SK-N-SH treated with all-trans-retinoic acid at 6 μM for 48 hours (cell line): Measurements from ENCODE around the gene PRXL2B.

ENCODE experiments used
- ATAC-seq: fragments of 200-7000 bp; cut with Tn5 transposase; 3 replicates; pipeline ENCODE4 v1.9.1; 2020; ENCODE audit warnings: mild to moderate bottlenecking, moderate library complexity
- ARNTL ChIP-seq: fragments of 450-650 bp; formaldehyde crosslinking; IDR thresholded peaks from 2 replicates; pipeline ENCODE4 v1.5.0; 2020; ENCODE audit warnings: low read depth, mild to moderate bottlenecking, moderate library complexity, borderline replicate concordance
- BACH2 ChIP-seq: fragments of 250-450 bp; sonication (Bioruptor Pico); IDR thresholded peaks from 2 replicates; pipeline ENCODE4 v1.9.0; 2021; ENCODE audit warnings: mild to moderate bottlenecking, borderline replicate concordance
- CREB5 ChIP-seq: fragments of 250-450 bp; sonication (Bioruptor Pico); IDR thresholded peaks from 2 replicates; pipeline ENCODE4 v1.5.1; 2020; ENCODE audit warnings: low read depth, mild to moderate bottlenecking, moderate library complexity
- CSDC2 ChIP-seq: fragments of 250-450 bp; sonication (Bioruptor Pico); IDR thresholded peaks from 2 replicates; pipeline ENCODE4 v1.5.0; 2020; ENCODE audit warnings: mild to moderate bottlenecking, moderate library complexity
- CSRNP3 ChIP-seq: fragments of 250-450 bp; sonication (Bioruptor Pico); IDR thresholded peaks from 2 replicates; pipeline ENCODE4 v1.5.1; 2021; ENCODE audit warnings: mild to moderate bottlenecking, moderate library complexity
- ESRRG ChIP-seq: fragments of 250-450 bp; sonication (Bioruptor Pico); IDR thresholded peaks from 2 replicates; pipeline ENCODE4 v1.6.1; 2021; ENCODE audit warnings: mild to moderate bottlenecking
- ISL1 ChIP-seq: fragments of 250-450 bp; sonication (Bioruptor Pico); IDR thresholded peaks from 2 replicates; pipeline ENCODE4 v2.1.2; 2022; ENCODE audit warnings: mild to moderate bottlenecking, moderate library complexity
- OSR1 ChIP-seq: fragments of 250-450 bp; sonication (Bioruptor Pico); IDR thresholded peaks from 2 replicates; pipeline ENCODE4 v1.8.0; 2022; ENCODE audit warnings: moderate library complexity, mild to moderate bottlenecking, inconsistent platforms
- PATZ1 ChIP-seq: fragments of 250-450 bp; sonication (Bioruptor Pico); IDR thresholded peaks from 2 replicates; pipeline ENCODE4 v1.8.0; 2020; ENCODE audit warnings: mild to moderate bottlenecking, moderate library complexity, borderline replicate concordance
- POU6F1 ChIP-seq: fragments of 250-450 bp; sonication (Bioruptor Pico); IDR thresholded peaks from 2 replicates; pipeline ENCODE4 v1.8.0; 2021; ENCODE audit warnings: low read depth, mild to moderate bottlenecking, moderate library complexity, borderline replicate concordance
- PPARA ChIP-seq: fragments of 250-450 bp; sonication (Bioruptor Pico); IDR thresholded peaks from 2 replicates; pipeline ENCODE4 v1.5.0; 2020; ENCODE audit warnings: mild to moderate bottlenecking, borderline replicate concordance
- RARB ChIP-seq: fragments of 250-450 bp; sonication (Bioruptor Pico); IDR thresholded peaks from 2 replicates; pipeline ENCODE4 v1.8.0; 2021; ENCODE audit warnings: mild to moderate bottlenecking, moderate library complexity
- TCF4 ChIP-seq: fragments of 250-450 bp; sonication (Bioruptor Pico); IDR thresholded peaks from 2 replicates; pipeline ENCODE4 v1.8.0; 2021; ENCODE audit warnings: mild to moderate bottlenecking, moderate library complexity, borderline replicate concordance
- TOX ChIP-seq: fragments of 250-450 bp; sonication (Bioruptor Pico); IDR thresholded peaks from 2 replicates; pipeline ENCODE4 v1.8.0; 2021; ENCODE audit warnings: mild to moderate bottlenecking, moderate library complexity, borderline replicate concordance
- ZFP3 ChIP-seq: fragments of 250-450 bp; sonication (Bioruptor Pico); IDR thresholded peaks from 2 replicates; pipeline ENCODE4 v1.5.0; 2020; ENCODE audit warnings: mild to moderate bottlenecking, moderate library complexity
- ZFP30 ChIP-seq: fragments of 450-650 bp; formaldehyde crosslinking; IDR thresholded peaks from 2 replicates; pipeline ENCODE4 v1.5.0; 2022; ENCODE audit warnings: mild to moderate bottlenecking, moderate library complexity
- ZNF565 ChIP-seq: fragments of 450-650 bp; formaldehyde crosslinking; conservative IDR thresholded peaks from 2 replicates; pipeline ENCODE4 v1.5.0; 2020; ENCODE audit warnings: low read depth, mild to moderate bottlenecking, moderate library complexity
- ZNF70 ChIP-seq: fragments of 450-650 bp; formaldehyde crosslinking; IDR thresholded peaks from 2 replicates; pipeline ENCODE4 v1.5.0; 2020; ENCODE audit warnings: mild to moderate bottlenecking, moderate library complexity
- ZNF8 ChIP-seq: fragments of 450-650 bp; formaldehyde crosslinking; IDR thresholded peaks from 2 replicates; pipeline ENCODE4 v1.5.0; 2020; ENCODE audit warnings: mild to moderate bottlenecking, moderate library complexity

PRXL2B gene

GRCh38 chr1:2588661-2589430, 2.3 kb downstream of the PRXL2B start:
- TF ChIP-seq CREB5 (CRISPR knock-in tag) = no peak
- no peak for TF ChIP-seq TCF4 (CRISPR knock-in tag)
- no peak for TF ChIP-seq ZNF8 (CRISPR knock-in tag)
- no peak for TF ChIP-seq ESRRG (CRISPR knock-in tag)
- no peak for TF ChIP-seq PPARA (CRISPR knock-in tag)
- TF ChIP-seq ZNF565 (CRISPR knock-in tag) = no peak
- TF ChIP-seq ZNF70 = no peak
- TF ChIP-seq TOX (CRISPR knock-in tag) = no peak
- ATAC-seq = no peak

DNA sequence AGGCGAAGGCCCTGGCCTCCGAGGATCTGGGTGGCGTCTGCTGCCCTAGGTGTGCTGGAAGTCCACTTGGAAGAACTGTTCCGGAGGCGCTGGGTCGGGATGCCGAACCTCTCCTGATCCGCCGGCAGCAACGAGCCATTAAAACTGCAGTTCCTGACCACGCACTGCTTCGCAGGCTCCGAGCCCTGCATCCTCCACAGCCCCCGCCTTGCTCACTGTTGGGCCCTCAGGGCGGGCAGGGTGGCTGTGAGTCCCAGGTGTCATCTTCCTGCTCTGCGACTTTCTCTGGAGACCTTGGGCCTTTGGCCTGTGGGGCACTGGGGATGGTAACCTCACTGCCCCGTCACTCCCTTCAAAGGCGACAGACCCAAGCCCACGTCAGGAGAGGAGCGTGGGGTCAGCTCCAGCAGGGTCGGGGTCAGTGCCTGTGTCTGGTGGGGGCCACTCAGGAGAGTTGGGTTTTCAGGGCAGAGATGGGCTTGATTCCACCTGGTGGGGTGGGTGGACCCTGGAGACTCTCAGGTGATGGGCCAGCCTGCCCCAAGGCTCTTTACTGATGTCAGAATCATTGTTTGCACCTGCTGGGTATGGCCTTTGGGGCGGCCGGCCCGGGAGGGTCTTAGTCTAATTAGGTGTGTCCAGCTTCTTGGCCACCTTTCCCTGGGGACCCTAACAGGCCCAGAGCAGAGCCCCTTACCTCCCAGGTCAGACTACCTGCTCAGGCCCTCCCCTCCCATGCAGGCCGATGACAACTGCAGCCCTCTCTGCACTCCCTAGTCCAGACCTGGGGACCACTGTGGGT, 3.1 kb downstream of the PRXL2B start:
- no peak for TF ChIP-seq ZNF8 (CRISPR knock-in tag)
- no peak for TF ChIP-seq PPARA (CRISPR knock-in tag)
- no peak for ATAC-seq

DNA sequence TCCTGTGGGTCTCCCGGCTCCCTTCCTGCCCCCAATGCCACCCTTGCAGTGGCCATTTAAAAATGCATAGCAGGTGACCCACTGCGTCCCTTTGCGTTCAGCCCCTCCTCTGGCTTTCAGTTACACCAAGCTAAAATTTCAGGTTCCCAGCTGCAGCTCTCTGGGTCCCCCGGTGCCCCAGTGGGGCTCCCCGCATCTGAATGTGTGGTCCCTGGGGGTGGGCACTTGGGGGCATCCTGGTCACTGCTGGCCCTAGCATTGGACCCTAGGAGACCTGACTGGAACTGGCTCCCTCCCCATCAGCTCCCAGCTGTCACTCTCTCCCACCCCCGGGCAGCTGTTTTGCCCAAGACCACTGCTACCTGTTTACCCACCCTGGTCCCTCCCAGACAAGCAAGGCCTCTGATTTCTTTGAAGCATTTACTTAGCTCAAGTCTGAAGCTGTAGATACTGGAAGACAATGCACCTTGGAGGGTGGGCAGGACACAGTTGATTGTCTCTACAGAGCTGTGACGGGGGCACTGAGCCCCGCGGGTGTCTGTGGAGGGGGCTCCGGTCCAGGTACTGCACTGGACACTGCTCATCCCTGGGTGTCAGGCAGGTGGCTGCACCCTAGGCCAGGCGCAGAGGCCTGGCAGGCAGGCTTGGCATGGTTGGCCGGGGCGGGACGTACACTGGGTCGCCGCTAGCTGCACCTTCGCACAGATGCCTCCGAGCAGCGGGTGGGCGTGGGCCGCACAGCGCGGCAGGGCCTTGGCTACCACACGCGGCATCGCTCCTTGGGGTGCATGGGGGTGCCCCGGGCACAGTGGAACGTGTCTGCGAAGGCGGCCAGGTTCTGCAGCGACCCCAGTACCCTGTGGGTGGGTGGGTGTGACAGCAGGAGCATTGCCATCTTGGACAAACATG, 3.9 kb downstream of the PRXL2B start:
- ATAC-seq = no peak

GRCh38 chr1:2591233-2591580, 4.6 kb downstream of the PRXL2B start:
- no peak for TF ChIP-seq RARB (CRISPR knock-in tag)
- TF ChIP-seq ESRRG (CRISPR knock-in tag) = no peak
- TF ChIP-seq CSDC2 (CRISPR knock-in tag) = no peak
- TF ChIP-seq ZNF565 (CRISPR knock-in tag) = no peak
- TF ChIP-seq ZFP3 (CRISPR knock-in tag) = no peak
- no peak for TF ChIP-seq PATZ1 (CRISPR knock-in tag)
- no peak for TF ChIP-seq ISL1
- no peak for TF ChIP-seq ZFP30 (CRISPR knock-in tag)
- no peak for TF ChIP-seq BACH2

More for the DNA sequence above, 3.9 kb downstream of the PRXL2B start:
- TF ChIP-seq RARB (CRISPR knock-in tag) = no peak
- TF ChIP-seq ESRRG (CRISPR knock-in tag) = no peak
- no peak for TF ChIP-seq BACH2

DNA sequence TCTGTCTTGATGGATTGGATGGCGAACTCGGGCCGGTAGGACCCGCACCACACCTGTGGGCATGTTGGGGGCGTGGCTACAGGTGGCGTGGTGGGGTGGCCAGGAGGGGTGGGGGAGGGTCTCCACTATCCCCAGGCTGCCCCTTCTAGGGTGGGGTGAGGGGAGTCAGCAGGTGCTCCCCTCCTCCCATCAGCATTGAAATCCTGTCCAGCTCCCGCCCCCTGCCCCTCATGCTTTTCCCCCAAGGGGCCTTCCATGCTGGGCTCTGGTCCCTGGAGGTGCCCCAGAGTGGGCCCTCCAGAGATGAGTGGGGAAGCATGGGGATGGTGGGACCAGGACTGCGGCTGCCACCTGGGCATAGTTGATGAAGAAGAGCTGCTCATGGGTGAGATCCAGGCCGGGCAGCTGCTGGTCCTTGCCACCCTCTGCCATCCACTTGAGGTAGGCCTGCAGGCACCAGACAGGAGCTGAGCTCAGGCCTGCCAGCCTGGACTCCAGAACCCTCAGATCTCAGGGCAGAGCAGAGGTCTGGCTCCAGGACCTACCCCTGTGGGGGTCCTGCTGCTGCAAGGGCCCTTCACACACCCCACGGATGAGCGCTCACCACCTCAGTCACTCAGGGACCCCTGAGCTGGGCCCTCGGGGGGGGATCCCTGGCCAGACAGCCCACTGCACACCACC, 5.1 kb downstream of the PRXL2B start:
- ATAC-seq = no peak
- no peak for TF ChIP-seq ZNF565 (CRISPR knock-in tag)

More at GRCh38 chr1:2591233-2591580, 4.6 kb downstream of the PRXL2B start:
- no peak for ATAC-seq

DNA sequence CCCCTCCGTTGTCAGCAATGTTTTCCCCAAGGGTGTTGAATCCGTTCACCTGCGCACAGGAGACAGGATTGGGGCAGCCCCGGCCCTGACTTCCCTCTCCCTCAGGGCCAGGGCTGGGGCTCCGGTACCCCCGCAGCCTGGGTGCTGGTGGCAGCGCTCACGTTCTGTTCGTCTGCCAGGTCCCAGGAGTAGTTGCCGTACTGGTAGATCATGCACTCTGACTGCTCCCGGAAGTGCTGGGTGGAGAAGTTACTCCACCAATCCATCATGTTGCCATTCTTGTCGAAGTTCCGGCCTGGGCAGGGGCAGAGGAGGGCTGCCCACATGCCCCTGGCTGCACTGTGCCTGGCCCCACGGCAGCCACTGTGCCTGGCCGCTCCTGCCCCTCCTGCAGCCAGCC, 6.1 kb downstream of the PRXL2B start:
- no peak for ATAC-seq
- no peak for TF ChIP-seq ZFP3 (CRISPR knock-in tag)
- no peak for TF ChIP-seq ISL1
- TF ChIP-seq CSRNP3 (CRISPR knock-in tag) = no peak
- no peak for TF ChIP-seq OSR1 (CRISPR knock-in tag)
- no peak for TF ChIP-seq POU6F1 (CRISPR knock-in tag)
- no peak for TF ChIP-seq ARNTL (CRISPR knock-in tag)
- no peak for TF ChIP-seq ESRRG (CRISPR knock-in tag)
- TF ChIP-seq BACH2 = no peak
- TF ChIP-seq PATZ1 (CRISPR knock-in tag) = no peak
- no peak for TF ChIP-seq ZNF8 (CRISPR knock-in tag)
- no peak for TF ChIP-seq TOX (CRISPR knock-in tag)
